HepG2 (cell line): ENCODE data around the gene KLHL21. TPM values are rescaled to one million over a fixed set of nuclear protein-coding genes. Genes with fewer than 3 reads are reported as not detected.

ENCODE experiments used
- GABPB1 ChIP-seq: IDR thresholded peaks from 2 replicates; pipeline ENCODE4 v1.6.1; 2016; ENCODE audit warnings: mild to moderate bottlenecking, missing genetic modification reagents, moderate library complexity, missing compliant biosample characterization
- PCBP1 ChIP-seq: fragments of 200-400 bp; formaldehyde crosslinking; IDR thresholded peaks from 2 replicates; pipeline ENCODE4 v1.6.1; 2017; ENCODE audit warnings: mild to moderate bottlenecking, low read depth, low read length, borderline replicate concordance
- PITX1 ChIP-seq: sonication (generic); formaldehyde crosslinking; IDR thresholded peaks from 2 replicates; pipeline ENCODE4 v1.5.1; 2020; ENCODE audit warnings: mild to moderate bottlenecking, missing genetic modification reagents
- PRDM10 ChIP-seq: sonication (generic); formaldehyde crosslinking; IDR thresholded peaks from 2 replicates; pipeline ENCODE4 v1.4.0; 2020; ENCODE audit warnings: low read depth, missing genetic modification reagents
- SMAD1 ChIP-seq: sonication (generic); formaldehyde crosslinking; IDR thresholded peaks from 2 replicates; pipeline ENCODE4 v1.4.0; 2020; ENCODE audit warnings: missing genetic modification reagents, low read depth, mild to moderate bottlenecking, borderline replicate concordance
- SMARCC2 ChIP-seq: fragments of 450-650 bp; IDR thresholded peaks from 2 replicates; pipeline ENCODE4 v1.6.1; 2017; ENCODE audit warnings: antibody characterized with exemption, mild to moderate bottlenecking
- TFDP2 ChIP-seq: sonication (generic); formaldehyde crosslinking; IDR thresholded peaks from 2 replicates; pipeline ENCODE4 v1.4.0; 2020; ENCODE audit warnings: missing genetic modification reagents
- TRIM22 ChIP-seq: fragments of 450-650 bp; IDR thresholded peaks from 2 replicates; pipeline ENCODE4 v1.6.1; 2017
- ZBTB33 ChIP-seq: sonication (generic); formaldehyde crosslinking; IDR thresholded peaks from 2 replicates; pipeline ENCODE4 v1.4.0; 2020; ENCODE audit warnings: missing genetic modification reagents
- ZBTB8A ChIP-seq: sonication (generic); formaldehyde crosslinking; IDR thresholded peaks from 2 replicates; pipeline ENCODE4 v1.4.0; 2020; ENCODE audit warnings: mild to moderate bottlenecking, low read depth, missing genetic modification reagents, borderline replicate concordance
- ZGPAT ChIP-seq: IDR thresholded peaks from 2 replicates; pipeline ENCODE4 v1.6.1; 2016; ENCODE audit warnings: mild to moderate bottlenecking
- ZNF101 ChIP-seq: sonication (generic); formaldehyde crosslinking; IDR thresholded peaks from 2 replicates; pipeline ENCODE4 v1.4.0; 2020; ENCODE audit warnings: mild to moderate bottlenecking, low read depth, missing genetic modification reagents, borderline replicate concordance
- ZNF337 ChIP-seq: sonication (generic); formaldehyde crosslinking; IDR thresholded peaks from 2 replicates; pipeline ENCODE4 v1.5.1; 2020; ENCODE audit warnings: missing genetic modification reagents, low read depth, mild to moderate bottlenecking, borderline replicate concordance
- ZNF33B ChIP-seq: sonication (generic); formaldehyde crosslinking; IDR thresholded peaks from 2 replicates; pipeline ENCODE4 v1.5.1; 2020; ENCODE audit warnings: mild to moderate bottlenecking, missing genetic modification reagents
- ZNF350 ChIP-seq: sonication (generic); formaldehyde crosslinking; IDR thresholded peaks from 2 replicates; pipeline ENCODE4 v1.4.0; 2020; ENCODE audit warnings: mild to moderate bottlenecking, low read depth, missing genetic modification reagents, borderline replicate concordance
- ZNF747 ChIP-seq: sonication (generic); formaldehyde crosslinking; IDR thresholded peaks from 2 replicates; pipeline ENCODE4 v1.8.1; 2023; ENCODE audit warnings: missing genetic modification reagents, mild to moderate bottlenecking, borderline replicate concordance
- ZNF839 ChIP-seq: sonication (generic); formaldehyde crosslinking; IDR thresholded peaks from 2 replicates; pipeline ENCODE4 v1.4.0; 2020; ENCODE audit warnings: missing genetic modification reagents, mild to moderate bottlenecking, borderline replicate concordance
- polyA plus RNA-seq, 8 experiments: library from polyadenylated mRNA; depleted of rRNA in 3 of 8; stranded (reverse) in 7 of 8; unstranded in 1 of 8; fragments of >200 nt; fragmentation: Illumina TruSeq in 4 of 8; extraction: Trizol in 4 of 8; gene quantifications; 2 replicates each; pipeline versions ENCODE4 v1.2.1 to v1.2.3, GENCODE V29; 2011 to 2016; ENCODE audit warnings: low read depth in 4 of 8, missing spikeins in 1 of 8, mixed read lengths in 1 of 8; ENCODE audit not compliant: insufficient read depth in 1 of 8
- total RNA-seq, 5 experiments: library from RNA; depleted of rRNA; stranded (reverse); fragments of >200 nt; fragmentation: Illumina TruSeq; extraction: Trizol; gene quantifications; 2 replicates each; pipeline ENCODE4 v1.2.3, GENCODE V29; 2016; ENCODE audit warnings: low read depth in 1 of 5

KLHL21 gene
- total and polyA plus RNA-seq, 2 of the 13 experiments (the other 11 are each of a cell fraction or from before 2014, with no cell fraction given): 14.8 to 25.0 TPM

GRCh38 chr1:6554031-6554906 is 48.4 kb downstream of the KLHL21 start, which contains the start of gene NOL9 (continued):
- TF ChIP-seq ZNF337 (CRISPR knock-in tag): peak; percentile 69; the same call in 1 of the 2 replicates
- peak; percentile 69; the same call in 1 of the 2 replicates for TF ChIP-seq TFDP2 (CRISPR knock-in tag)
- peak; percentile 16; the same call in 1 of the 2 replicates for TF ChIP-seq ZNF839 (CRISPR knock-in tag)
- peak; percentile 12; the same call in 1 of the 2 replicates for TF ChIP-seq ZNF33B
- TF ChIP-seq ZNF747: no peak
- TF ChIP-seq ZNF101 (CRISPR knock-in tag): no peak
- TF ChIP-seq PCBP1: no peak
- TF ChIP-seq ZBTB8A (CRISPR knock-in tag): no peak
- TF ChIP-seq PITX1 (CRISPR knock-in tag): peak; percentile 21; the same call in 1 of the 2 replicates
- peak; percentile 29; the same call in 1 of the 2 replicates for TF ChIP-seq ZNF350 (CRISPR knock-in tag)
- no peak for TF ChIP-seq SMAD1 (CRISPR knock-in tag)
- TF ChIP-seq PRDM10 (CRISPR knock-in tag): peak; percentile 76; the same call in 1 of the 2 replicates
- TF ChIP-seq GABPB1 (CRISPR knock-in tag): peak; percentile 88
- TF ChIP-seq ZBTB33 (CRISPR knock-in tag): peak; percentile 64; the same call in 1 of the 2 replicates
- TF ChIP-seq TRIM22: no peak
- TF ChIP-seq ZGPAT (CRISPR knock-in tag): peak; percentile 82; the same call in 1 of the 2 replicates
- TF ChIP-seq SMARCC2: no peak
